ENCODE results near the gene TMEM255B.

The TMEM255B gene

DNA sequence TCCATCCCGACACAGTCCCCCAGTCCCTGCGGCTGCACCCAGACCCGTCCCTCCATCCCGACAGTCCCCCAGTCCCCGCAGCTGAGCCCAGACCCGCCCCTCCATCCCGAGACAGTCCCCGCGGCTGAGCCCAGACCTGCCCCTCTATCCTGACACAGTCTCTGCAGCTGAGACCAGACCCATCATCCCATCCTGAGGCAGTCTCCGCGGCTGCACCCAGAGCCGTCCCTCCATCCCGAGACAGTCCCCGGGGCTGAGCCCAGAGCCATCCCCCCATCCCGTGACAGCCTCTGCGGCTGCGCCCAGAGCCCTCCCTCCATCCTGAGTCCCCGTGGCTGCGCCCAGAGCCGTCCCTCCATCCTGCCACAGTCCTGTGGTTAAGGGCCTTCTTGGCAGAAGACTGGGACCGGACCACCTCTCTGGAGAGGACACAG, 28.8 kb upstream of the TMEM255B start:
- in situ Hi-C loops (cut with HindIII; ENCODE audit: low pct_unique_long_range_greater_than_20kb, low sequenced_read_pairs): no loop called here
- DNase-seq (ENCODE audit: low read depth in 1 of 2, low spot score in 1 of 2): no peak
- TF ChIP-seq JUND (IDR thresholded peaks at IDR 0.05; ENCODE audit: low read depth): no peak

GRCh38 chr13:113730831-113731191, 28.2 kb upstream of the TMEM255B start:
- TF ChIP-seq JUND (IDR thresholded peaks at IDR 0.05; ENCODE audit: low read depth): no peak
- DNase-seq (ENCODE audit: low read depth in 1 of 2, low spot score in 1 of 2): no peak
- in situ Hi-C loops (cut with HindIII; ENCODE audit: low pct_unique_long_range_greater_than_20kb, low sequenced_read_pairs): no loop called here

DNA sequence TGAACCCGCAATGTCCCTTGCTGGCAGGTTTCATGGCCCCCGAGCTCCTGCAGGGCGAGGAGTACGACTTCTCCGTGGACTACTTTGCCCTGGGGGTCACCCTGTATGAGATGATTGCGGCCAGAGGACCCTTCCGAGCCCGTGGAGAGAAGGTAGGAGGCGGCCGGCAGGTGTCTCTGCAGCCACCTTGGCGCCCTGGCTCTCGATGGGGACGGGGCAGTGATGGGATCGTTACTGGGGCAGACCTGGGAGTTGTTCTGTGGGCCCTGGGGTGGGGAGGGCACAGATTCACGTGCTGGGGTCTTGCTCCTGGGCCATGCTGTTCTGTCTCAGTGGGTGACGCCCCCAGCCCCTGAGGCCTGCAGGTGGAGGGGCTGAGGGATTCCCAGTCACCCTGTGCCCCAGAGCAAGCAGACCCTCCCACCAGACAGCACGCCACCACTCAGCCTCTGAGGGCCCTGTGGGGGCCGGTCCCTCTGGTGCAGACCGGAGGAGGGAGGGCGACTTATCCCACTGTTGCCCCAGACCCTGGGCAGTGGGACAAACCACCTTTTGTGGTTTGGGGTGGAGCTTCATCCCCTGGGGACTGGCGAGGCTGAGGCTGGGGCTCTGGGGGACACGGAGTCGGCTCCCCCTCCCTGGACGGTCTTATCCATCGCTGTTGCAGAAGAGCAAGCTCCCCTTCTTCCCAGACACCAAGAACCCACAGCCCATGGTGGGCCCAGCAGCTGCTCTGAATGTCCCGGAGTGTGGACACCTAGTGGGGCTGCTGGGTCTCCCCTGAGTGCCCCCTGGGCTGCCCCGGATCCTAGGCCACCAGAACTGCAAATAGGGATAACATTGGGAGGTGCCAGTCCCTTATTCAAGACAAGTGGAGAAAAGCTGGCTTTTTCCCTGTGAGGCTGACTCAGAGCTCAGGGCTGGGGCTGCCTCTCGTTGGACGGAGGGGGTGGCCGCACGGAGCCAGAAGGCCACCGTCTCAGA, 27.5 kb upstream of the TMEM255B start:
- TF ChIP-seq JUND (IDR thresholded peaks at IDR 0.05; ENCODE audit: low read depth): no peak
- in situ Hi-C loops (cut with HindIII; ENCODE audit: low pct_unique_long_range_greater_than_20kb, low sequenced_read_pairs): no loop called here

DNA sequence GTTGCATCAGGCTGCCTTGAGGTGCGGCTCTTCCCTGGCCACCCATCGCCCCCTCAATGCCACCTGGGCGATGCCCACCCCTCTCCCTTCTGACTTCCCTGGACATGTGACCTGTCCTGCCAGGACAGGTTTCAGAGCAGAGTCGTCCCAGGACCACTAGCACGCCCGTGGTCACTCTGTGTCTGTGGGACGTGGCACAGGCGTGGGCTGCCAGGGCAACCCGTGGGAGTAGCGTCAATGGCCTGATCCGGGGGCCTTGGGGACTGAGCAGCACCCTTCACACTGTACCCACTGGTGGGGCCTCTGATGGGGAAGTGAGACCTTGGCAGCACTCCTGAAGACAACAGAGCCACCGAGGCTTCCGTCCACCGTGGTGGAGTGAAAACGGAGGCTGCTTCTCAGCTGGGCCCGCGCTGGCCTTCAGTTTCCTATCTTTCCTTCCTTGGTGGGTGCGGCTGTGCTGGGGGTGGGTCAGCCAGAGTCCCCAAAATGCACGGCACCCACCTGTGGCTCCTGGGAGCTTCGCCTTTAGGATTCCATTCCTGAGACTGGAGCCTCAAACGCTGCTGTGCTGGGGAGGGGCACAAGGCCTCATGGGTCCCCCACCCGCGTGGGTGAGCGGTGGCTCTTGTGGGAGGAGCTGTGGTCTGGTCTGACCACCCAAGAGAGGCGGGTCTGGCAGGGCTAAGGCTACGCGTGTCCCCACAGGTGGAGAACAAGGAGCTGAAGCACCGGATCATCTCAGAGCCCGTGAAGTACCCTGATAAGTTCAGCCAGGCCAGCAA, 26.7 kb upstream of the TMEM255B start:
- no peak for TF ChIP-seq JUND (IDR thresholded peaks at IDR 0.05; ENCODE audit: low read depth)
- in situ Hi-C loops (cut with HindIII; ENCODE audit: low pct_unique_long_range_greater_than_20kb, low sequenced_read_pairs): no loop called here
- no peak for DNase-seq (ENCODE audit: low read depth in 1 of 2, low spot score in 1 of 2)

More for the DNA sequence above, 27.5 kb upstream of the TMEM255B start:
- DNase-seq (ENCODE audit: low read depth in 1 of 2, low spot score in 1 of 2): no peak

GRCh38 chr13:113732961-113733950, 25.8 kb upstream of the TMEM255B start:
- TF ChIP-seq JUND (IDR thresholded peaks at IDR 0.05; ENCODE audit: low read depth): no peak
- no peak for DNase-seq (ENCODE audit: low read depth in 1 of 2, low spot score in 1 of 2)
- in situ Hi-C loops (cut with HindIII; ENCODE audit: low pct_unique_long_range_greater_than_20kb, low sequenced_read_pairs): no loop called here

GRCh38 chr13:113734099-113734825, 24.8 kb upstream of the TMEM255B start:
- in situ Hi-C loops (cut with HindIII; ENCODE audit: low pct_unique_long_range_greater_than_20kb, low sequenced_read_pairs): no loop called here
- TF ChIP-seq JUND (IDR thresholded peaks at IDR 0.05; ENCODE audit: low read depth): no peak
- DNase-seq (ENCODE audit: low read depth in 1 of 2, low spot score in 1 of 2): no peak

DNA sequence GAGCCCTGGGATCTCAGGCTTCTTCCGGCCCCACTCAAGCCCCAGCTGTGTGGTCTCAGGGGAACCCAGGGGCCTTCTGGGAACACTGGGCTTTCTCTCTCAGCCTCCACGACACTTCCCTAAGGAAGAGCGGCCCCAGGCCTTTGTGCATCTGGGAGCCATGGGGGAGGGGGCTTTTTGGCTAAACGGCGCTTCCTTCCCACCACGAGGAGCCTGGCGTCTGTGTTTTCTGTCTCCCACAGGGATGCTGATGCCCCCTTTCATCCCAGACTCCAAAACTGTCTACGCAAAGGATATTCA, 24.2 kb upstream of the TMEM255B start:
- DNase-seq (ENCODE audit: low read depth in 1 of 2, low spot score in 1 of 2): no peak
- in situ Hi-C loops (cut with HindIII; ENCODE audit: low pct_unique_long_range_greater_than_20kb, low sequenced_read_pairs): no loop called here
- TF ChIP-seq JUND (IDR thresholded peaks at IDR 0.05; ENCODE audit: low read depth): no peak

DNA sequence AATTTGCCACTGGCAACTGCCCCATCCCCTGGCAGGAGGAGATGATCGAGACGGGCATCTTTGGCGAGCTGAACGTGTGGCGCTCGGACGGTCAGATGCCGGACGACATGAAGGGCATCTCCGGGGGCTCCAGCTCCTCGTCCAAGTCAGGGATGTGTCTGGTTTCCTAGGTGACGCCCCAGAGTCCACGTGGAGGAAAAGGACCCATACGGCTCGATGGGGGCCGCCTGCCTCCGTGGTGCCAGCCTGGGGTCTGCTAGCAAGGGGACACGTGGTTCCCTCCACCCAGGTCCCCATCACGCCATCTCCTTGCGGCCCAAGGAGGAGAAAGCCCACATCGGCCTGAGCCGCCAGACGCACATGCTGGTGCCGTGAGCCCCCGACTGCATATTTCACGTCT, 23.8 kb upstream of the TMEM255B start:
- DNase-seq (ENCODE audit: low read depth in 1 of 2, low spot score in 1 of 2): no peak
- TF ChIP-seq JUND (IDR thresholded peaks at IDR 0.05; ENCODE audit: low read depth): no peak
- in situ Hi-C loops (cut with HindIII; ENCODE audit: low pct_unique_long_range_greater_than_20kb, low sequenced_read_pairs): no loop called here

DNA sequence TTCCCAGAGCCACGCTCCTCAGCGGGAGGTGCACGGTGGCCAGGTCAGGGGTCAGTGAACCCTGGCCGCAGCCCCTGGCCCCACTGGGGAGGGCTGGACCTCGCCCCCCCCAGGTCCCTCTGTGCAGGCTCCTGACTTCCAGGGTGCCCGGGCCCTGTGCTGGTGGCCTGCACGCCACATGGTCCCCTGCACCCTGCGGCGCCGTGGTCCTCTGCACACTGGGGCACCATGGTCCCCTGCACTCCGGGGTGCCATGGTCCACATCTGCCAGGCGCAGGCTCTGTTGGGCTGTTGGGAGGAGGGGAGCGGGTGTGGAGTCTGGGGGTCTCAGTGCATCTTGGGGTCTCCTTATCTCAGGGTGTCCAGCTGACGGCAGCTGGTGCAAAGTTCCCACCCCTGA, 23.3 kb upstream of the TMEM255B start:
- no peak for TF ChIP-seq JUND (IDR thresholded peaks at IDR 0.05; ENCODE audit: low read depth)
- DNase-seq (ENCODE audit: low read depth in 1 of 2, low spot score in 1 of 2): no peak
- in situ Hi-C loops (cut with HindIII; ENCODE audit: low pct_unique_long_range_greater_than_20kb, low sequenced_read_pairs): no loop called here

GRCh38 chr13:113736258-113736731, 22.7 kb upstream of the TMEM255B start:
- no peak for DNase-seq (ENCODE audit: low read depth in 1 of 2, low spot score in 1 of 2)
- in situ Hi-C loops (cut with HindIII; ENCODE audit: low pct_unique_long_range_greater_than_20kb, low sequenced_read_pairs): no loop called here
- no peak for TF ChIP-seq JUND (IDR thresholded peaks at IDR 0.05; ENCODE audit: low read depth)

DNA sequence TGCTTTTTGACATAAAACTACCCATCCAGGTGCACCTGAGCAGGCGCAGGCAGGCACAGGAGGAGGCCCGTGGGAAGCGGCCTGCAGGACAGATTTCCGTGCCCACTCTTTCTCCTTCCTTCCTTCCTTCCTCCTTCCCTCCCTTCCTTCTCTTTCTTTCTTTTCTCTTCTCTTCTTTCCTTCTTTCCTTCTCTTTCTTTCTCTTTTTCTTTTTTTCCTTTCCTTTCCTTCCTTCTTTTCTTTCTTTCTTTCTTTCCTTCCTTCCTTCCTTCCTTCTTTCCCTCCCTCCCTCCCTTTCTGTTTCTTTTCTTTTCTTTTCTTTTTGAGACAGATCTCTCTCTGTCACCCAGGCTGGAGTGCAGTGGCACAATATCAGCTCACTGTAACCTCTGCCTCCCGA, 21.2 kb upstream of the TMEM255B start:
- DNase-seq (ENCODE audit: low read depth in 1 of 2, low spot score in 1 of 2): no peak
- in situ Hi-C loops (cut with HindIII; ENCODE audit: low pct_unique_long_range_greater_than_20kb, low sequenced_read_pairs): no loop called here
- no peak for TF ChIP-seq JUND (IDR thresholded peaks at IDR 0.05; ENCODE audit: low read depth)

All from T47D (cell line).